Urothelium cell line (cell line): ENCODE measurements around the gene ERC1.
"Not testable (repeated sequence)": the region's sequence is repeated elsewhere in the genome, so short reads cannot be mapped to it uniquely, and the experiment has no call there.

Experiments used
- DNase-seq: peaks from one replicate; pipeline ENCODE4 v3.0.0; 2011; ENCODE audit warnings: low spot score, mixed read lengths
- FAIRE-seq: peaks from 2 replicates; lab custom pipeline; 2011; peaks lifted over from hg19 to GRCh38; lab: Jason Lieb, UNC

ERC1 gene

DNA sequence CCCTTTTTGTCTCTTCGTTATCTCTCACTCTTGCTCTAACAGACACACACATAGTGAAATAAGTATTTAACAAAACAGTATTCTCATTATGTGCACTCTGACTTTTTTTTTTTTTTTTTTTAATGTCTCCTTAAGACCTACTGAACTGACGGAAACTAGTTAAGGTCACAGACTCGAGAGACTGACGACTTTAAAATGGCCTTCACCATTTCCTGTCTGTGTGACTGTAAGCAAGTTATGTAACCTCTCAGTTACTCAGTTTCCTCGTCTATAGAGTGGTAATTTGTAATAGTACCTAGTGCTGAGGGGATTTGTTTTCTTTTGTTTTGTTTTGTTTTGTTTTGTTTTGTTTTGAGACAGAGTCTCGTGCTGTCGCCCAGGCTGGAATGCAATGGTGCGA is 318.6 kb downstream of the ERC1 start:
- DNase-seq (no peak), FAIRE-seq (no peak)

DNA sequence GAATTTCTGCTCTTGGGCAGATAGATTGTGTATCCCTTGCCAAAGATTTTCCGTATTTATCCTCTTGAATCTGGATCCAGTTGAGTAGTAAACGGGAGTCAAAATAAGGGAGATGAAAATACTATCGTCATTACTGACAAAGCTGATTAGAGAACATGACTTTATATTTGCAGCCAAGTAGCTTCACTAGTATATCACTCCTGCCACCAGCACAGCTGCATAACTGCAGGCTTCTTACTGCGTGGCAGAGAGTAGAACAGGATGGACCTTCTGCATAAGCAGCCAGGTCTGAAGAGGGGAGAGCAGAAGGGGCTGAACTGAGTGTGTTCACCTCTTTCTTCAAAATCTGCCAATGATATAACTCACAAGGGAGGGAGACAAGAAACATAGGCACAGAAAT is 319.6 kb downstream of the ERC1 start:
- DNase-seq: no peak
- no peak for FAIRE-seq

DNA sequence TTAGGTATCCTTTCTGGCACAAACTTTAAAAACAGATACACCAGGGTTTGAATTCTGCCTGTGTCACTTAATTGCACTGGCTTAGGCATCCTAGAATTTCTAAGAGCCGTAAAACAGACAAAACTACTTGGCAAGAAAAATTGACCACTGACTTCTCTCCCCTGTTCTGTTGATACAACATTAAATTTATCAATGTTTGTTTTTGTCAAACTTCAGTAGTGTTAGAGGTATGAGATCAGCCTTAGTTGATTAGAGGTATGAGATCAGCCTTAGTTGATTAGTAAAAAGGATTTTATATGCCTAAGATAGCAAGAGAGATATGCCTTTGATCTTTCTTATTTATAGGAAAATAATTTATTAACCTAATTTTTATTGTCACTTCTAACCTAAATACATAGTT is 320.1 kb downstream of the ERC1 start:
- no peak for FAIRE-seq

DNA sequence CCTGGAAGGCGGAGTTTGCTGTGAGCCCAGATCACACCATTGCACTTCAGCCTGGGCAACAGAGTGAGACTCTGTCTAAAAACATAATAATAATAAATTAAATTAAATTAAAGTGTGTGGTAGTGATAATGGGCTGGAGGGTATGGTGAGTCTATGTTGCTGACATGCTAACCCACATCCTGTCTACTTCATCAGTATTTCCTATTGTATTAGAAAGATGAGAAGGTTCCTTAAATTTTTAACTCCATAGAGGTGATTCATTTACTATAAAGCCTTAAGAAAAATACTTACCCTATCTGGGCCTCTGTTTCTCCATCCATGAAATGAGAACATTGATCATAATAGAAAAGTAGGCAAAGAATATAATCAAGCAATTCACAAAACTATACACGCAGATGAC is 322.9 kb downstream of the ERC1 start:
- DNase-seq (no peak), FAIRE-seq (no peak)

More for the DNA sequence above, 320.1 kb downstream of the ERC1 start:
- no peak for DNase-seq

DNA sequence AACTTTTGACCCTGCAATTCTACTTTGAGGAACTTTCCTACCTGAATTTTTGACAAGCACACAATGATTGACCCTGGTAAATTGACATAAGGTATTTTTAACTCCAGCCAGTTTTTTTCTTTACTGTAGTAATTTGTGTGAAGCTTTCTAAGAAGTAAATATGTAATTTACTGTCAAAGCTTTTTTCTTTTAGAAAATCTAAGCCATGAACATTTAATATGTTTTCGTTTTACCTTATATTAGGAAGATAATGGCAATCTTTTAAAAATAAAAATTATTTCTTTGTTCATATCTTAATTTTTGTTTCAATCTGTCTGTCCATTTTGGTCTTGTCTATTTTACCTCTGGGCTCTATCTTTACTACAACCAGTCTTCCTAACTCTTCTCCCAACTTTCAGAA is 323.5 kb downstream of the ERC1 start:
- FAIRE-seq: no peak
- DNase-seq: no peak

DNA sequence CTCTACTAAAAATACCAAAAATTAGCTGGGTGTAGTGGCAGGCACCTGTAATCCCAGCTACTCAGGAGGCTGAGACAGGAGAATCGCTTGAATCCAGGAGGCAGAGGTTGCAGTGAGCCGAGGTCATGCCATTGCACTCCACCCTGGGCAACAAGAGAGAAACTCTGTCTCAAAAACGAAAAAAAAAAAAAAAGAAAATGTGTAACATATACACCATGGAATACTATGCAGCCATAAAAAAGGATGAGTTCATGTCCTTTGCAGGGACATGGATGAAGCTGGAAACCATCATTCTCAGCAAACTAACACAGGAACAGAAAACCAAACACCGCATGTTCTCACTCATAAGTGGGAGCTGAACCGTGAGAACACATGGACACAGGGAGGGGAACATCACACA is 326.0 kb downstream of the ERC1 start:
- not testable (repeated sequence) for FAIRE-seq, DNase-seq

DNA sequence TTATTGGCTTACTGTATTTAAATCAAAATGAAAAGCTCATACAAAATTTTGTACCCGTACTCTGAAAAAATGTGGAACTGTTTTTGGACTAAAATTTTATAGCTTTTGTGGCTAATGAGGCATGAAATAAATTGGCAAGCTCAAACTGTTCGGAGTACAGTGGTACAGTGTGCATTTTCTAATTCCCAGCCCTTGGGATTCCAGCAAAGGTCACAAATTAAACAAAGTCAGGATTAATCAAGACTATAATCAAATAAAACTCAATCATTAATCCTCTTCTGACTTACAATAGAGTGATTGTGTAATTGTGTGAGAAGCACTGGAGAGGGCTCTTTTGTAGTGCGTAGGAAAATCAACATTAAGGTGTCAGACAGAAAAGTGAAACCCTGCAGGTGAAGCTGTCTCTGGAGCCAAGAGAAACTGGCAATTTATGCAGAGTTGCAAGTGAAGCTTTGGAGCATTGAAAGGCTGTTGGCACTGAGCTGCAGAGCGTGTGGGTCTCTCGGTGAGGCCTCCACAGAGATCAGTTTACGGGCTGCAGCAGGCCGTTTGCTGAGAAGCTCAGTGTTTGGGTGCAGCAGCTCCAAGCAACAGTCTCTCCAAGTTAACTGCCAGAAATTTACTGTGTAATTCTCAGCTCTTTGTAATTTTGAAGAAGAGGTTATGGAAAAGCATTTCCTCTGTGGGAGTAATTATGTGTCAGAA is 327.5 kb downstream of the ERC1 start:
- FAIRE-seq (no peak), DNase-seq (peak; percentile 19)

DNA sequence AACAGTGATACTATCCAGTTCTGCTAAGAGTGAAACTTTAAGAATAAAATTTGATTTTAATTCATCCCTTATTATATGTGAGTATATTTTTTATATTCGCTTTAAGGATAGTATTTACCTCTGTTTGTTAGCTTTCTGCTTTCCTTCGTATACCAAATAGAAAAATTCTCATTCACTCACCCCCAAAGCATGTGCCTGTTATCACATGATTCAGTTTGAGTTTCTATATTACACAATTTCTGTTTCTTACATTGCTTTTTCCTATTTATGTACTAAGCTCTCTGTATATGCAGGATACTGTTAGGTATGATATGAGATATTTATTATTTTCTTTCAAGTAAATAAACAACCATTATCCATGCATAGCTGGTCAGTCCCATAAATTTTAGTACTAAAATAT is 328.2 kb downstream of the ERC1 start:
- no peak for FAIRE-seq

DNA sequence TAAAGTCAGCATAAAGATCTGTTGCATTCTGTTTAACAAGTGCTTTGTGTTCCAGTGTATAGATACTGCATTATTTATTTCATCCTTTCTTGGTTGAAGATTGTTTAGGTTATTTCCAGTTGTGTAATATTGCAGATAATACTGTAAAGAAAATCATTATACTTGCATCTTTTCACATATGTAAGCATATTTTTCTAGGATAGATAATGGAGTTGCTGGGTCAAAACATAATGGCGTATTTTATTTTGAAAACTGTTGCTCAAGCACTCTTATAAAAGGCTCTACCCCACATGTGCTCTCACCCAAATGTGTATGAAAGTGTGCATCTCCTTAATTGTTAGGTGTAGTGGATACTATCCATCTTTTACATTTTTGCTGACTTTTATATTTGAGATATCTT is 329.0 kb downstream of the ERC1 start:
- DNase-seq (no peak), FAIRE-seq (no peak)

More for the DNA sequence above, 328.2 kb downstream of the ERC1 start:
- DNase-seq: no peak

DNA sequence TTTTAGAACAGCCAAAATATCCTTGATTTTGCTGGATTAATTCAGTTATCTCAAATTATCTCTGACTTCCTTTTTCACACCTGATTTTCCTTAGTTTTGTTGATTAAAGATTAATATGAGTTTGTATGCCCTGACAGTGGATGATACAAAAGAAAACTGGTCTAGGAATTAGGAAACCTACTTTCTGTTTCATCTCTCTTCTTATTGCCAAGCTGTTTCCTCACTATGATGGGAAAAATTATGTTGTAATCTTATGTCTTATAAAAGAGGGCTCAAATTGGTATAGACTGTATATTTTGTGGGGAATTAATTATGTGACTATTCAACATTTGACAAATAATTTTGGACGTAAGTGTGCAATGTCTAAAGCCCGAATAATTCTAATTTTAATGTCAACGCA is 331.8 kb downstream of the ERC1 start:
- no peak for FAIRE-seq
- DNase-seq: no peak

DNA sequence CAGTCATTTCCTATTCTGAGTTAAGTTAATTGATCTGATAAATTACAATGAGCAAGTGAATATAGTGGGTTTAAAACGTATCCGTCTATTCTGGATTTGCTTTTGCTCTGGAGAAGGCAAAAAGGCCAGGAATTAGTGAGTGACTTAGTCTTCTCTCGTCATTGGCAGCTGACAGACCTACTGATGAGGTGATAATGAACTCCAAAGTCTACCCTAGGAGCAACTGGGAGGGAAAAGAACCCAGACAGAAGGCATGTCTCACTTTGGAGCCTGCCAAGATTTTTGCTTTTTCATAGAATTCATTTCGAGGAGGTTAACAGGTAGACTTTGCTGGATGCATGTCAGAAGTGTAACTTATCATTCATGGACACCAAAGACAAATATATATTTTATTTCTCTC is 333.1 kb downstream of the ERC1 start:
- DNase-seq: no peak
- no peak for FAIRE-seq

DNA sequence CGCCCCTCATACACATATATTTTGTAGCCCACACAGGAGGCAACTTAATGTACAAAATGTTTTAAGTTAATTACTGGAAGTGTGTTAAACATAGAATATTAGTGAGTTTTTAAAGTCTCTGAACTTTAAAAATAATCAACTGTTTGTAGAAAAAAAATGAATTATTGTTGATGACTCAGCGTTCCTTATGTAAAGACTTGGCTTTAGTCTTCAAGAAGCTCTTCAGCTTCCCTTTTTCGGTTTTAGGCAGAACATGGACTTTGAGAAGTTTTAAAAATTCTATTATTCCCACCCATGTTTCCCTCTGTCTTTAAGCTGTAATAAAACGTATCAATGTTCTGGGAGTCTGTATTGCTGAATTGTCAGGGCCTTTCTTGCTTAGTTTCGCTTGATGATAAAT is 333.9 kb downstream of the ERC1 start:
- DNase-seq (no peak), FAIRE-seq (no peak)

DNA sequence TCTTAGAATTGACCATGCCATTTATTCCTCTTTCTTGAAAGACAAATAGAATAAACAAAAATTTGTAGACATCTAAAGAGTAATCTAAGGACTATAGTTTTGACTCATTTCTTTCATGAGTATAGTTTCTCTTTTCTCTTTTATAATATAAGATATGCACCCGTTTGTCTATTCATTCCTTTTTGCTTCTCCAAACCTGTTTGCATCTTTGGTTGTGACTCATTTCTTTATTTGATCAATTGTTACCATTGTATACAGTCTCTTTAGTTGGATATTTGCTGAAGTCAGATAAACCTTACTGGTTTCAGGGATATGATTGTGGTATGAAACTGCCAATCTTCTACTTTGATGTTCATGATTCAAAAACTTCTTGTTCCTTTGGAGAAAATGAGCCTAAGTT is 334.6 kb downstream of the ERC1 start:
- DNase-seq: no peak
- no peak for FAIRE-seq

DNA sequence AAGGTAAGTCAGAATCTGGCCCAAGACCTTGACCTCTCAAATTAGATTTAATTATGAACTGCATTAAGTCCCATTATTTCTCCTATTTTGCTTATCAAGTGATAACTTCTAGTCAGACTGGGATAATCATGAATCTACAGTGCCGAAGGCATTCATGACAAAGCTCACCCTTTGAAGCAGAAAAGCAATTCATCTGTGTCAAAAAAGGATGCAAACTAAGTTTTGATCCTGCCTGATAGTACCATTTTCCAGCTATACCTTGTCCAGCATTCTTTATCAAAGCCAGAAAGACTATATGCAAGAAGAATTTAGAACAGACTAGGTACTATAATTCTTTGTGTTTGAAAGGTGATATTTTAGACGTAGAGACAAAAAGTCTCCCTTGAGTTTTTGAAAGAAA is 335.2 kb downstream of the ERC1 start:
- DNase-seq (no peak), FAIRE-seq (no peak)

DNA sequence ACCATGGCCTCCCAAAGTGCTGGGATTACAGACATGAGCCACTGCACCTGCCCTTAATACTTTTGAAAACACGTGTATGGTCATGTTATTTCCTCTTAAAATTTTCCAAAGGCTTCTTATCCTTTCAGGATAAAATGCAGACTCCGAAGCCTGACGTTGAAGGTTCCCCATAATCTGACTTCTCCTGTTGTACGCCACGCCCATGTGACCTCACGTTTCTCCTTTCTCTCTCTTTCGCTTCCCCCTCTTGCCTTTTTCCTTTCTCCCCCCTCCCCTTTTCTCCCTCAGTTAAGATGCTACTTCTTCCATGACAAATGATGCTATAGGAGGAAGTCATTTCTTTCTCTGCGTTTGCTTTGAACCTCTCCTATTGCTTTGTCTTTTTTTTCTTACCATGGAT is 337.4 kb downstream of the ERC1 start:
- FAIRE-seq (no peak), DNase-seq (no peak)

DNA sequence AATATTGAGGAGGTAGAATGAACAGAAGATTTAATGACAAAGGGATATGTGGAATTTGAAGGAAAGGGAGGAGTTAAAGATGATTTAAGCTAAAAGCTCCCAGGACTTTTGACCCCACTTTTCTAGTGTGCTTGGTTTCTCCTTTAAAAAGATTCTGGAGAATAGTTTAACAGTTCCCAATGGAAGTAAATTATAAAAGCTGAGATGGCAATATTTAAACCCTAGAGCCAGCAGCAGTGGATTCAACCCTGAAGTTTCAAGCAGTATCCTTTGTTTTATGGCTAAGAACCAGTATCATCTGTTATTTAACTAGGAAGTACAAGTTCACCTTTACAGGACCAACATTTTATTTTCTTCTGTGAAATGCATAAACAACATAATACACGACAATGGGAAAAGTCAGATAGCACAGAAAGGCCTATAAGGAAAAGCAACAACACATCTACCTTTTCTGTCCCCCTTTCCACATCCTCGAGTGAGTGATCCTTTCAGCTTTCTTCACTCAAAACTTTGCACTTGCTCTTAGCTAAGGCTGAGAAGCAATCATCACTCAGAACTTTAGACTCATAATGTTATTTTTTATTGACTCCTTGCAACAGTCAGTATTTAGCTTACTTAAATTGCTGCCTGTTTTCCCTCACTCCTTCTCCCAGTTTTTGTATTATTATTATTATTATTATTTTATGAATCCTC is 338.9 kb downstream of the ERC1 start:
- DNase-seq (no peak), FAIRE-seq (no peak)

DNA sequence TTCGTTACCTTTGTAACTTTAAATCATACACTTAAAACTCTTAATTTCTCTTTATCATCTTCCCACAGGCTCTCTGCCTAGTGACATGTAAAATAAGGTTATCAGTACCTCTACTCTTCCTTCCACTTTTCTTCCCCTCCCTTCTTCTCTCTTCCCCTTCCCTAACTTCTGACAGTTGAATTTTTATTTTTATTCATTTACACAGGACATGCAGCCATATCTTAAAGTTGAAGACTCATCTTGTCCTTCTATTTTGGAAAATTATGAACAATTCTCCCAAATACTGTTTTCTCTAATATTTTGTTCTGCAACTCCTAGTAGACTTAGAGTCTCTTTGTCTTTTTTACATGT is 339.4 kb downstream of the ERC1 start:
- no peak for FAIRE-seq
- DNase-seq: no peak

DNA sequence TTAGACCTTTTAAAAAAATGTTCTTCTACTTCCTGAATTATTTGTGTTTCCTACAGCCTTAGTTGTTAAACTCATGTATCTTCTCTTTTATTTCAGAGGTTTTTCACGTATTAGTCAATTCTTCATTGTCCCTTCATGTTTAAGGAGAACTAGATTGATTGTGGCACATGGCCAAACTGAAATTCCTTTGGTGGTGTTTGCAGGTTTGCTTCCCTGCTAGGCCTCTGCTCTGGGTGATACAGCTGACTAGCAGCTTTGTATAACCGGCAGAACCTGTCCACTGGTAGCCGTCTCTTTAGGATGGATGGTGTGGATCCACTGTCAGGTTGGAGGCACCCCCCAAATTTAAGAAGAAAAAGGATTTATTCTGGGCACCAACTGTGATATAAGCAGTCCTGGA is 341.3 kb downstream of the ERC1 start:
- FAIRE-seq: no peak
- peak; percentile 44 for DNase-seq

DNA sequence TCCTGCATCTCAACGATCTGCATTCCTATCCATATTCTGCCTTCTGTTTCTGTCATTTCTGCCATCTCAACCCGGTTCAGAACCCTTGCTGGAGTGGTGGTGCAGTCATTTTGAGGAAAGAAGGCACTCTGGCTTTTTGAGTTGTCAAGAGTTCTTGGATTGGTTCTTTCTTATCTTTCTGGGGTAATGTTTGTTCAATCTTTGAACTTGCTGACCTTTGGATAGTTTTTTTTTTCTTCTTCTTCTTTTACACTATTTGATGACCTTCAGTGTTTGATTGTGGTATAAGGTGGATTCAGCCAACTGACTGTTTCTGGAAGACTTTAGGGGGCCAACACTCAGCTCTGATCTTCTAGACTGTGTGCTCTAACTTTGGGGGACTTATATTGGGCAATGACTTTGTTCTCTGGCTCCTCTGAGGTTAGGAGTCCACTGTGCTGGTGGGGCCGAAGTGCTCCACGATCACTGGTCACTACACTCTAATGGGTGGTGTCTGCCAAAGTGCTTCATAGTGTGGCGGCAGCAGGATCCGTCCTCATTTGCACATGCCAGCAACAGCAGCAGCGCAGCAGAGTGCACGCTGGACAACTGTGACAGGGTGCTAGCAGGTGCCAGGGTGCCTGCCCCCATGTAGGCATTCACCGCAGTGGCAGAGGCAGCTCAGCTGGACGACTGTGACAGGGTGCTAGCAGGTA is 347.6 kb downstream of the ERC1 start:
- DNase-seq (no peak), FAIRE-seq (no peak)

DNA sequence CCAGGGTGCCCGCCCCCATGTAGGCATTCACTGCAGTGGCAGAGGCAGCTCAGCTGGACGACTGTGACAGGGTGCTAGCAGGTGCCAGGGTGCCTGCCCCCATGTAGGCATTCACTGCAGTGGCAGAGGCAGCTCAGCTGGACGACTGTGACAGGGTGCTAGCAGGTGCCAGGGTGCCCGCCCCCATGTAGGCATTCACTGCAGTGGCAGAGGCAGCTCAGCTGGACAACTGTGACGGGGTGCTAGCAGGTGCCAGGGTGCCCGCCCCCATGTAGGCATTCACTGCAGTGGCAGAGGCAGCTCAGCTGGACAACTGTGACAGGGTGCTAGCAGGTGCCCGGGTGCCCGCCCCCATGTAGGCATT is 348.1 kb downstream of the ERC1 start:
- peak; percentile 71 for FAIRE-seq

DNA sequence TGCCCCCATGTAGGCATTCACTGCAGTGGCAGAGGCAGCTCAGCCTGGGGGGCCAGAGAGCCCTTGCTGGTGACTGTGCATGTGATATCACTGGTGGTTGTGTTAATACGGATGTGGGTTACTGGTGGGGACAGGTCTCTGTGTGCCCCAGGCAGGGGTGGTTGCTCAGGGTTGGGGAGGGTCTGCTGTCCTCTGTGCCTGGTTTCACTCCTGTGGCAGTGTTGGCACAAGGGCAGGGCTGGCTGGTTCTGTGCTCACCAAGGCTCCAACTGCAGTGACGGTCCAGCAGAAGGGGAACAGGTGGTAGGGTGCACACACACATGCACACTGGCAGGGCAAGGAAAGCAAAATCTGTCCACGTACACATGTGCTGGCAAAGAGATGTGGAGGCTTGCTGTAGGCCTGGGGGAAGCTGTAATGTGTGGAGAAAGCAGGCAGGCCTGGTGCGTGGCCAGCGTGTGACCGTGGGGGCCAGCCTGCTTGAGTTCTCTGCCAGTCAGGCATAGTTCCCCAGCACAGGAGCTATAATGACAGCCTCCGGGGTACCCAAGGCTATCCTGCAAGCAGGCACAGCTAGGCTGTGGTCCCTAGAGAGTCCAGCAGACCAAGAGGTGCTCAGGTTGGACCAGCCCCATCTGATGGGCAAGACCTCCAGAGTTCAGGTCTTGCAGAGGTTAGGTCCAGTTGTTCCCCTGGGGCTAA is 348.7 kb downstream of the ERC1 start:
- DNase-seq: no peak
- peak; percentile 58 for FAIRE-seq

More for the DNA sequence above, 348.1 kb downstream of the ERC1 start:
- DNase-seq: not testable (repeated sequence)

DNA sequence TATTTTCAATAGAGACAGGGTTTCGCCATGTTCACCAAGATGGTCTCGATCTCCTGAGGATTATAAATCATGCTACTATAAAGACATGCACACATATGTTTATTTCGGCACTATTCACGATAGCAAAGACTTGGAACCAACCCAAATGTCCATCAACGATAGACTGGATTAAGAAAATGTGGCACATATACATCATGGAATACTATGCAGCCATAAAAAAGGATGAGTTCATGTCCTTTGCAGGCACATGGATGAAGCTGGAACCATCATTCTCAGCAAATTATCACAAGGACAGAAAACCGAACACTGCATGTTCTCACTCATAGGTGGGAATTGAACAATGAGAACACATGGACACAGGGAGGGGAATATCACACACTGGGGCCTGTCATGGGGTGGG is 350.2 kb downstream of the ERC1 start:
- FAIRE-seq, DNase-seq: not testable (repeated sequence)
